H7 (cell line): Measurements from ENCODE around the gene RBM24. TPM values are rescaled to one million over a fixed set of nuclear protein-coding genes. Genes with fewer than 3 reads are reported as not detected.

Source experiments
- DNase-seq: peaks from one replicate; pipeline ENCODE4 v3.0.0; 2012
- H3K27me3 ChIP-seq: 2 replicates; pipeline ENCODE4 v1.6.0; 2011; ENCODE audit warnings: mild to moderate bottlenecking, low read length; ENCODE audit not compliant: control insufficient read depth, insufficient read depth
- H3K36me3 ChIP-seq: replicated peaks from 2 replicates; pipeline ENCODE4 v1.5.1; 2011; ENCODE audit warnings: low read length; ENCODE audit not compliant: control insufficient read depth, insufficient read depth
- H3K4me3 ChIP-seq: 2 replicates; pipeline ENCODE4 v1.5.1; 2011; ENCODE audit warnings: low read depth, mild to moderate bottlenecking, control low read depth, low read length, moderate library complexity; ENCODE audit not compliant: insufficient read depth
- total RNA-seq: library from RNA; depleted of rRNA; stranded (reverse); fragments of >200 nt; shearing (Covaris generic); gene quantifications from 2 replicates; pipeline ENCODE4 v1.2.3, GENCODE V29; 2014

RBM24 gene
- total RNA-seq, 1 experiment from 2014 or later: 3.3 TPM

- no peak overlapping the region for H3K4me3 ChIP-seq
- H3K36me3 ChIP-seq: no peaks in the 10 kb centered on the region
- peaks cover 52% of the 10 kb centered on the region for H3K27me3 ChIP-seq
- no peak for DNase-seq
Measured at GRCh38 chr6:17278289-17279063, 2.7 kb upstream of the RBM24 start.

- no peak for DNase-seq
- Histone ChIP-seq H3K27me3 (peaks cover 53% of the 10 kb centered on the region), H3K36me3 (no peaks in the 10 kb centered on the region), H3K4me3 (peak overlapping the region; percentile 64)
Measured at GRCh38 chr6:17280138-17280537, 1.0 kb upstream of the RBM24 start.

- Histone ChIP-seq H3K27me3 (peaks cover 53% of the 10 kb centered on the region), H3K4me3 (peak overlapping the region; percentile 64), H3K36me3 (no peaks in the 10 kb centered on the region)
- peak; percentile 81 for DNase-seq
Measured at GRCh38 chr6:17280552-17281090, 540 bp upstream of the RBM24 start.

GRCh38 chr6:17281497-17282481, 628 bp downstream of the RBM24 start:
- no peaks in the 10 kb centered on the region for H3K36me3 ChIP-seq
- H3K4me3 ChIP-seq: peak overlapping the region; percentile 64
- DNase-seq: peak; percentile 66
- H3K27me3 ChIP-seq: peaks cover 53% of the 10 kb centered on the region

- Histone ChIP-seq H3K4me3 (no peak overlapping the region), H3K36me3 (no peaks in the 10 kb centered on the region), H3K27me3 (peaks cover 50% of the 10 kb centered on the region)
- no peak for DNase-seq
Measured at GRCh38 chr6:17283074-17283473, 1.9 kb downstream of the RBM24 start.

- Histone ChIP-seq H3K36me3 (no peaks in the 10 kb centered on the region; the same call in 1 of the 2 replicates), H3K4me3 (no peak overlapping the region), H3K27me3 (no peaks in the 10 kb centered on the region)
- DNase-seq: no peak
Measured at GRCh38 chr6:17289630-17290061, 8.5 kb downstream of the RBM24 start.

- no peaks in the 10 kb centered on the region; the same call in 1 of the 2 replicates for H3K36me3 ChIP-seq
- no peak overlapping the region for H3K4me3 ChIP-seq
- no peaks in the 10 kb centered on the region for H3K27me3 ChIP-seq
- peak; percentile 29 for DNase-seq
Measured at GRCh38 chr6:17291778-17292177, 10.6 kb downstream of the RBM24 start.

- Histone ChIP-seq H3K36me3 (no peaks in the 10 kb centered on the region; the same call in 1 of the 2 replicates), H3K27me3 (no peaks in the 10 kb centered on the region), H3K4me3 (no peak overlapping the region)
- DNase-seq: no peak
Measured at GRCh38 chr6:17292600-17293133, 11.5 kb downstream of the RBM24 start.

GRCh38 chr6:17293395-17293794, 12.2 kb downstream of the RBM24 start:
- Histone ChIP-seq H3K36me3 (no peaks in the 10 kb centered on the region; the same call in 1 of the 2 replicates), H3K4me3 (no peak overlapping the region), H3K27me3 (no peaks in the 10 kb centered on the region)
- no peak for DNase-seq

GRCh38 chr6:17297271-17298080, 16.3 kb downstream of the RBM24 start:
- no peak for DNase-seq
- H3K4me3 ChIP-seq: no peak overlapping the region
- no peaks in the 10 kb centered on the region for H3K27me3 ChIP-seq
- H3K36me3 ChIP-seq: no peaks in the 10 kb centered on the region

- Histone ChIP-seq H3K27me3 (no peaks in the 10 kb centered on the region), H3K4me3 (no peak overlapping the region), H3K36me3 (no peaks in the 10 kb centered on the region)
- no peak for DNase-seq
Measured at GRCh38 chr6:17298257-17298656, 17.1 kb downstream of the RBM24 start.

GRCh38 chr6:17299222-17299621, 18.1 kb downstream of the RBM24 start:
- Histone ChIP-seq H3K4me3 (no peak overlapping the region), H3K36me3 (no peaks in the 10 kb centered on the region), H3K27me3 (no peaks in the 10 kb centered on the region)
- no peak for DNase-seq

- Histone ChIP-seq H3K4me3 (no peak overlapping the region), H3K36me3 (no peaks in the 10 kb centered on the region), H3K27me3 (no peaks in the 10 kb centered on the region)
- no peak for DNase-seq
Measured at GRCh38 chr6:17299750-17300149, 18.6 kb downstream of the RBM24 start.

GRCh38 chr6:17300637-17301036, 19.5 kb downstream of the RBM24 start:
- no peak overlapping the region for H3K4me3 ChIP-seq
- DNase-seq: no peak
- H3K27me3 ChIP-seq: no peaks in the 10 kb centered on the region
- no peaks in the 10 kb centered on the region for H3K36me3 ChIP-seq
